Measurements from ENCODE around the gene CNTNAP2. TPM values are rescaled to one million over a fixed set of nuclear protein-coding genes. Genes with fewer than 3 reads are reported as not detected.

The CNTNAP2 gene
- total RNA-seq, 1 experiment from 2014 or later, result 0.03 TPM

- no peak overlapping the region for H3K4me3 ChIP-seq (ENCODE audit: low read depth in 2 of 2, low read length in 2 of 2)
- TF ChIP-seq POLR2AphosphoS5 (IDR thresholded peaks at IDR 0.05; ENCODE audit: low read depth, low read length), result no peak
- H3K27ac ChIP-seq (ENCODE audit: low read length), result no peak overlapping the region
- ChIA-PET CTCF (no interaction called here), POLR2A (no interaction called here)
- H3K27me3 ChIP-seq (ENCODE audit: control insufficient read depth, insufficient read depth, low read length), result no peaks in the 10 kb centered on the region
- H3K36me3 ChIP-seq (ENCODE audit: control insufficient read depth, insufficient read depth, low read length), result no peaks in the 10 kb centered on the region
- BruUV-seq (replicated peaks), result no TSS peak
- DNase-seq (ENCODE audit: low read depth, low spot score) (no peak), ATAC-seq (no peak)
- H3K9me3 ChIP-seq (ENCODE audit: control insufficient read depth, insufficient read depth, low read depth, low read length), result 0 out of 2 replicates have a peak, but pooled peaks cover 2% of the 10 kb centered on the region
- H3K4me1 ChIP-seq (ENCODE audit: control insufficient read depth, insufficient read depth, low read length), result no peaks in the 10 kb centered on the region
- in situ Hi-C loops (cut with HindIII; ENCODE audit: low pct_unique_long_range_greater_than_20kb, low sequenced_read_pairs) (no loop called here), intact Hi-C loops (cut with micrococcal nuclease; ENCODE audit: unreplicated experiment) (no loop called here)
Measured at GRCh38 chr7:147911201-147911601, 1794.6 kb downstream of the CNTNAP2 start.

GRCh38 chr7:147912291-147912690, 1795.7 kb downstream of the CNTNAP2 start:
- intact Hi-C loops (cut with micrococcal nuclease; ENCODE audit: unreplicated experiment) (no loop called here), in situ Hi-C loops (cut with HindIII; ENCODE audit: low pct_unique_long_range_greater_than_20kb, low sequenced_read_pairs) (no loop called here)
- ChIA-PET POLR2A (no interaction called here), CTCF (no interaction called here)
- H3K9me3 ChIP-seq (ENCODE audit: control insufficient read depth, insufficient read depth, low read depth, low read length), result 0 out of 2 replicates have a peak, but pooled peaks cover 2% of the 10 kb centered on the region
- H3K27ac ChIP-seq (ENCODE audit: low read length), result no peak overlapping the region
- ATAC-seq (no peak), DNase-seq (ENCODE audit: low read depth, low spot score) (no peak)
- H3K27me3 ChIP-seq (ENCODE audit: control insufficient read depth, insufficient read depth, low read length), result no peaks in the 10 kb centered on the region
- H3K36me3 ChIP-seq (ENCODE audit: control insufficient read depth, insufficient read depth, low read length), result no peaks in the 10 kb centered on the region
- H3K4me1 ChIP-seq (ENCODE audit: control insufficient read depth, insufficient read depth, low read length), result no peaks in the 10 kb centered on the region
- TF ChIP-seq CTCF (IDR thresholded peaks at IDR 0.05) (no peak), REST (IDR thresholded peaks at IDR 0.05; ENCODE audit: insufficient read depth in 1 of 2, low read depth in 2 of 2, low read length in 1 of 2) (no peak), POLR2AphosphoS5 (IDR thresholded peaks at IDR 0.05; ENCODE audit: low read depth, low read length) (no peak), TCF7L2 (IDR thresholded peaks at IDR 0.05; ENCODE audit: low read depth, low read length) (no peak), SIN3A (IDR thresholded peaks at IDR 0.05; ENCODE audit: borderline replicate concordance, insufficient read depth, low read depth, low read length) (no peak)
- BruUV-seq (replicated peaks), result no TSS peak
- H3K4me3 ChIP-seq (ENCODE audit: low read depth in 2 of 2, low read length in 2 of 2), result no peak overlapping the region

GRCh38 chr7:147912946-147913638, 1796.5 kb downstream of the CNTNAP2 start:
- DNase-seq (ENCODE audit: low read depth, low spot score) (no peak), ATAC-seq (no peak)
- no peaks in the 10 kb centered on the region for H3K36me3 ChIP-seq (ENCODE audit: control insufficient read depth, insufficient read depth, low read length)
- TF ChIP-seq POLR2AphosphoS5 (IDR thresholded peaks at IDR 0.05; ENCODE audit: low read depth, low read length) (no peak), REST (IDR thresholded peaks at IDR 0.05; ENCODE audit: insufficient read depth in 1 of 2, low read depth in 2 of 2, low read length in 1 of 2) (no peak), TCF7L2 (IDR thresholded peaks at IDR 0.05; ENCODE audit: low read depth, low read length) (no peak), SIN3A (IDR thresholded peaks at IDR 0.05; ENCODE audit: borderline replicate concordance, insufficient read depth, low read depth, low read length) (no peak), CTCF (IDR thresholded peaks at IDR 0.05) (no peak)
- no peak overlapping the region for H3K4me3 ChIP-seq (ENCODE audit: low read depth in 2 of 2, low read length in 2 of 2)
- no peak overlapping the region for H3K27ac ChIP-seq (ENCODE audit: low read length)
- H3K9me3 ChIP-seq (ENCODE audit: control insufficient read depth, insufficient read depth, low read depth, low read length), result 0 out of 2 replicates have a peak, but pooled peaks cover 2% of the 10 kb centered on the region
- in situ Hi-C loops (cut with HindIII; ENCODE audit: low pct_unique_long_range_greater_than_20kb, low sequenced_read_pairs) (no loop called here), intact Hi-C loops (cut with micrococcal nuclease; ENCODE audit: unreplicated experiment) (no loop called here)
- POLR2A ChIA-PET, result no interaction called here
- no peaks in the 10 kb centered on the region for H3K27me3 ChIP-seq (ENCODE audit: control insufficient read depth, insufficient read depth, low read length)
- no TSS peak for BruUV-seq (replicated peaks)
- no peaks in the 10 kb centered on the region for H3K4me1 ChIP-seq (ENCODE audit: control insufficient read depth, insufficient read depth, low read length)
- CTCF ChIA-PET, result no interaction called here
